Effector memory CD4-positive, alpha-beta T cell (primary cell): Measurements from ENCODE around the gene CBX6.
"Not testable (repeated sequence)": the region's sequence is repeated elsewhere in the genome, so short reads cannot be mapped to it uniquely, and the experiment has no call there.

Source experiments
- DNase-seq, 3 donors: peaks; one replicate each; pipeline ENCODE4 v3.0.0-alpha.2; 2020
- H3K27ac ChIP-seq: 2 replicates; pipeline ENCODE4 v1.7.0; 2013; ENCODE audit warnings: mild to moderate bottlenecking, low read length, moderate library complexity; ENCODE audit not compliant: insufficient read depth, poor library complexity, severe bottlenecking
- H3K27me3 ChIP-seq: replicated peaks from 2 replicates; pipeline ENCODE4 v1.7.0; 2013; ENCODE audit warnings: mild to moderate bottlenecking, low read length; ENCODE audit not compliant: insufficient read depth, control insufficient read depth, poor library complexity, severe bottlenecking
- H3K36me3 ChIP-seq: 2 replicates; pipeline ENCODE4 v1.7.0; 2013; ENCODE audit warnings: mild to moderate bottlenecking, low read length, moderate library complexity; ENCODE audit not compliant: control insufficient read depth, insufficient read depth
- H3K4me1 ChIP-seq: 2 replicates; pipeline ENCODE4 v1.7.0; 2013; ENCODE audit warnings: low read length, mild to moderate bottlenecking; ENCODE audit not compliant: control insufficient read depth, insufficient read depth, poor library complexity, severe bottlenecking
- H3K4me3 ChIP-seq: 2 replicates; pipeline ENCODE4 v1.7.0; 2013; ENCODE audit warnings: low read length, low read depth, mild to moderate bottlenecking; ENCODE audit not compliant: insufficient read depth, poor library complexity, severe bottlenecking
- H3K9me3 ChIP-seq: 2 replicates; pipeline ENCODE4 v1.7.0; 2013; ENCODE audit warnings: mild to moderate bottlenecking, low read length, moderate library complexity; ENCODE audit not compliant: control insufficient read depth
- total RNA-seq, 3 donors: gene quantifications; one replicate each; lab custom pipeline; 2026; lab: John Stamatoyannopoulos, UW

The CBX6 gene
- 95.5 to 126 (median 115) reads per million in 3 donors for total RNA-seq

- Histone ChIP-seq H3K27ac (peak within 1 kb of the TSS; percentile 79), H3K4me3 (peak within 1 kb of the TSS; percentile 90), H3K9me3 (no peaks in the 10 kb centered on the region), H3K27me3 (no peaks in the 10 kb centered on the region), H3K36me3 (peaks cover 20% of the 10 kb centered on the region), H3K4me1 (peaks cover 41% of the 10 kb centered on the region)
- peak; percentile 88 to 91 (median 88) for DNase-seq
Measured at GRCh38 chr22:38872172-38872830, at the start of gene CBX6. CBX6 (minus strand) TSS chr22:38872216; CDS start chr22:38872190, 26 bp downstream.

GRCh38 chr22:38921806-38922205 is 49.8 kb upstream of the CBX6 start:
- H3K27me3 ChIP-seq = peaks cover 3% of the 10 kb centered on the region
- H3K27ac ChIP-seq = no peak overlapping the region
- no peaks in the 10 kb centered on the region for H3K9me3 ChIP-seq
- H3K4me3 ChIP-seq = no peak overlapping the region
- no peaks in the 10 kb centered on the region for H3K4me1 ChIP-seq
- no peak for DNase-seq
- no peaks in the 10 kb centered on the region for H3K36me3 ChIP-seq

- Histone ChIP-seq H3K27ac (no peak overlapping the region), H3K27me3 (peaks cover 3% of the 10 kb centered on the region), H3K9me3 (no peaks in the 10 kb centered on the region), H3K36me3 (no peaks in the 10 kb centered on the region), H3K4me1 (no peaks in the 10 kb centered on the region), H3K4me3 (no peak overlapping the region)
- no peak for DNase-seq
Measured at GRCh38 chr22:38921120-38921519, 49.1 kb upstream of the CBX6 start.

GRCh38 chr22:38919631-38920190 is 47.7 kb upstream of the CBX6 start:
- Histone ChIP-seq H3K27me3 (peaks cover 3% of the 10 kb centered on the region), H3K4me3 (no peak overlapping the region), H3K36me3 (no peaks in the 10 kb centered on the region), H3K9me3 (no peaks in the 10 kb centered on the region), H3K4me1 (no peaks in the 10 kb centered on the region), H3K27ac (no peak overlapping the region)
- no peak for DNase-seq

- H3K9me3 ChIP-seq = no peaks in the 10 kb centered on the region
- H3K27me3 ChIP-seq = no peaks in the 10 kb centered on the region
- no peak overlapping the region for H3K27ac ChIP-seq
- no peaks in the 10 kb centered on the region for H3K4me1 ChIP-seq
- no peak for DNase-seq
- H3K4me3 ChIP-seq = no peak overlapping the region
- no peaks in the 10 kb centered on the region for H3K36me3 ChIP-seq
Measured at GRCh38 chr22:38911434-38911833, 39.4 kb upstream of the CBX6 start.

GRCh38 chr22:38907767-38908166 is 35.8 kb upstream of the CBX6 start:
- H3K4me1 ChIP-seq = no peaks in the 10 kb centered on the region
- H3K27ac ChIP-seq = no peak overlapping the region
- H3K27me3 ChIP-seq = no peaks in the 10 kb centered on the region
- H3K36me3 ChIP-seq = no peaks in the 10 kb centered on the region
- no peaks in the 10 kb centered on the region for H3K9me3 ChIP-seq
- DNase-seq = no peak
- H3K4me3 ChIP-seq = no peak overlapping the region

GRCh38 chr22:38906052-38906451 is 34.0 kb upstream of the CBX6 start:
- no peaks in the 10 kb centered on the region for H3K36me3 ChIP-seq
- DNase-seq = no peak
- no peaks in the 10 kb centered on the region for H3K27me3 ChIP-seq

GRCh38 chr22:38904052-38904617 is 32.1 kb upstream of the CBX6 start:
- not testable (repeated sequence) for H3K36me3 ChIP-seq, H3K9me3 ChIP-seq, H3K27me3 ChIP-seq, H3K4me3 ChIP-seq, DNase-seq, H3K4me1 ChIP-seq, H3K27ac ChIP-seq

More at GRCh38 chr22:38906052-38906451, 34.0 kb upstream of the CBX6 start:
- Histone ChIP-seq H3K27ac (no peak overlapping the region), H3K9me3 (no peaks in the 10 kb centered on the region), H3K4me1 (no peaks in the 10 kb centered on the region), H3K4me3 (no peak overlapping the region)

- H3K4me1 ChIP-seq = no peaks in the 10 kb centered on the region
- no peak overlapping the region for H3K27ac ChIP-seq
- no peak overlapping the region for H3K4me3 ChIP-seq
- DNase-seq = no peak
- no peaks in the 10 kb centered on the region for H3K9me3 ChIP-seq
- no peaks in the 10 kb centered on the region for H3K27me3 ChIP-seq
- no peaks in the 10 kb centered on the region for H3K36me3 ChIP-seq
Measured at GRCh38 chr22:38901111-38901641, 29.2 kb upstream of the CBX6 start.

- Histone ChIP-seq H3K27me3 (no peaks in the 10 kb centered on the region), H3K4me1 (no peaks in the 10 kb centered on the region), H3K36me3 (no peaks in the 10 kb centered on the region), H3K4me3 (no peak overlapping the region), H3K27ac (no peak overlapping the region), H3K9me3 (no peaks in the 10 kb centered on the region)
- DNase-seq = no peak
Measured at GRCh38 chr22:38900677-38901076, 28.7 kb upstream of the CBX6 start.
